Activated CD8-positive, alpha-beta T cell treated with anti-CD3 and anti-CD28 coated beads, Interleukin-2, amount 10 ng/mL, durations not matched to agents 7 days and 5 days (primary cell): Measurements from ENCODE around the gene ZNFX1. TPM values are rescaled to one million over a fixed set of nuclear protein-coding genes. Genes with fewer than 3 reads are reported as not detected.

Experiments
- ATAC-seq: fragments of 150-1000 bp; cut with Tn5 transposase; one replicate; pipeline ENCODE4 v1.10.0; 2021; ENCODE audit warnings: moderate library complexity
- CTCF ChIA-PET: fragments of 350-600 bp; sonication (Branson Sonifier 250); formaldehyde crosslinking; loops from one replicate; lab custom pipeline; 2021; ENCODE audit warnings: antibody characterized with exemption; lab: Charles Lee
- POLR2A ChIA-PET: fragments of 350-600 bp; sonication (Branson Sonifier 250); formaldehyde crosslinking; loops from one replicate; lab custom pipeline; 2021; ENCODE audit warnings: antibody characterized with exemption; lab: Charles Lee
- DNase-seq: peaks from one replicate; pipeline ENCODE4 v3.0.0-alpha.2; 2020
- H3K27ac Mint-ChIP-seq: one replicate; pipeline ENCODE4 v1.8.0; 2021; ENCODE audit warnings: mild to moderate bottlenecking, mixed read lengths
- H3K27me3 Mint-ChIP-seq: one replicate; pipeline ENCODE4 v1.8.0; 2021; ENCODE audit warnings: low read depth, mixed read lengths
- H3K36me3 Mint-ChIP-seq: one replicate; pipeline ENCODE4 v1.8.0; 2021; ENCODE audit warnings: low read depth, mixed read lengths
- H3K4me1 Mint-ChIP-seq: one replicate; pipeline ENCODE4 v1.8.0; 2021; ENCODE audit warnings: low read depth, mixed read lengths
- H3K4me3 Mint-ChIP-seq: one replicate; pipeline ENCODE4 v1.8.0; 2021; ENCODE audit warnings: mild to moderate bottlenecking, mixed read lengths
- H3K9me3 Mint-ChIP-seq: one replicate; pipeline ENCODE4 v1.8.0; 2022; ENCODE audit warnings: mixed read lengths; ENCODE audit not compliant: insufficient read depth
- total RNA-seq, 2 experiments: library from RNA; stranded (reverse); gene quantifications; one replicate each; pipeline ENCODE4 v1.2.3, GENCODE V29; 2021

The ZNFX1 gene
- total RNA-seq, 2 experiments from 2014 or later, result 52.7 to 54.2 TPM

DNA sequence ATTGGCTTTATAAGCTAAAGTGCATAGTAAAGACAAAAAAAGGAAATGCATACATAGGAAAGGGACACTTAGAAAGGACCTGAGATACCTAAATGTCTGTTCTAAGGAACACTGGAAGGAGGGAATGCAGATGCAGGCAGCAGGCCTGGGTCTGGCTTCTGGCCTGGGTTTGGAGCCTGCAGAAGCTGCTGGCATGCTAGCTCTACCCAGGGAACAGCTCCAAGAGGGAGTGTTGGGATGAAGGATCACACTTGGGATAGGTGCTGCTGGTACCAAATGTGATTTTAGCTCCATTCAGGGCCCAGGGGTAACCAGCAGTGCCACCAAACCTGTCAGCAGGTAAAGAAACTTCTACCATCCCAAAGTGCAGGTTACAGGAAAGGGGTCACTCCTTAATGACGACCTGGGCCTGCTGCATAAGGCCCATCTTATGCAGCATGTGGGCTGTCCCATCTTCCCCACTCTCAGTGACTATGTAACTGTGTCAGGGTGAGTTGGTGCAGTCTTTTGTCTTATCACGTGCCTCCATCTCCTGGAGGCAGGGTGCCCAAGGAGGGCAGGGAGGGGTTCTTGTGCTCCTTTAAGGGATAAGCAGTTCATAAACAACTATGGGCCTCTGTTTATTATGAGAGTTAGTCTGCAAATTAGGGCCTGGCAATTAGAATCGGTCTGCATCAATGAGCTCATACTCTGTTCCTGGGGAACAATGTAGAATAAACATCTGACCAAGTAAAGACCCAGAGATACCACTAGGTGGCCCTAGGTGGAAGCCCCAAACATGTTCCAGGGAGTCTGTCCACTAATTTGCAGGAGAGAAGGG lies 31.7 kb downstream of the ZNFX1 start:
- peaks cover 67% of the 10 kb centered on the region for H3K36me3 Mint-ChIP-seq
- no peaks in the 10 kb centered on the region for H3K4me1 Mint-ChIP-seq
- ChIA-PET POLR2A (no interaction called here), CTCF (interaction anchor here (0.6 to 2.8 kb wide), 20 partner anchors 8 to 234 kb away, joined by 3 to 19 read pairs (median 4); partner anchors contain the start of gene ZNFX1)
- peak overlapping the region; percentile 9 for H3K27ac Mint-ChIP-seq
- no peaks in the 10 kb centered on the region for H3K27me3 Mint-ChIP-seq
- DNase-seq, result peak; percentile 38
- H3K4me3 Mint-ChIP-seq, result no peak overlapping the region
- H3K9me3 Mint-ChIP-seq, result no peaks in the 10 kb centered on the region
- ATAC-seq, result peak; percentile 68

DNA sequence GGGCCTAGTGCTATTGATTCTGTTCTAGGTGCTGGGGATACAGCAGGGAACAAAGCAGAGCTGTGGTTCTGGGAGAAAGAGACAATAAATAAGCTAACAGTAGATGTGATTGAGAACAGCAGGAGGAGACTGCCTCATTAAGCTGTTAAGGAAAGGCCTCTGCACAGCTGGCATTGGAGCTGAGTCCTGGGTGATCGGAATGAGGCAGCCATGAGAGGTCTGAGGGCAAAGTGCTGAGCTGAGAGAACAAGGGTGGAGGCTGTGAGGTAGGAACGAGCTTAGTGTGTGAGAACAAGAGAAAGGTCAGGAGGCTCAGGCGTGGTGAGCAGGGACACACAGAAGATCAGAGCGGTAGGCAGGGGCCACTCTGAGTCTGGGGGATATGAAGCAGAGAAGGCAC lies 40.3 kb downstream of the ZNFX1 start:
- no peak for ATAC-seq
- no peaks in the 10 kb centered on the region for H3K9me3 Mint-ChIP-seq
- no peak overlapping the region for H3K4me3 Mint-ChIP-seq
- H3K27ac Mint-ChIP-seq, result peak overlapping the region; percentile 65
- H3K4me1 Mint-ChIP-seq, result no peaks in the 10 kb centered on the region
- no peaks in the 10 kb centered on the region for H3K27me3 Mint-ChIP-seq
- no peak for DNase-seq
- ChIA-PET POLR2A (interaction anchor here (0.7 kb wide), 1 partner anchor 36 kb away, joined by 3 read pairs; no protein-coding TSS in a partner anchor), CTCF (interaction anchor here (0.8 to 2.6 kb wide), 3 partner anchors 9 to 105 kb away, joined by 4 to 14 read pairs (median 6); no protein-coding TSS in a partner anchor)
- peaks cover 60% of the 10 kb centered on the region for H3K36me3 Mint-ChIP-seq

- peaks cover 52% of the 10 kb centered on the region for H3K36me3 Mint-ChIP-seq
- H3K27ac Mint-ChIP-seq, result no peak overlapping the region
- no peak for DNase-seq
- no peak for ATAC-seq
- ChIA-PET CTCF (interaction anchor here (2.6 kb wide), 1 partner anchor 10 kb away, joined by 14 read pairs; no protein-coding TSS in a partner anchor), POLR2A (no interaction called here)
- H3K4me3 Mint-ChIP-seq, result no peak overlapping the region
- no peaks in the 10 kb centered on the region for H3K9me3 Mint-ChIP-seq
- H3K4me1 Mint-ChIP-seq, result no peaks in the 10 kb centered on the region
- no peaks in the 10 kb centered on the region for H3K27me3 Mint-ChIP-seq
Measured at GRCh38 chr20:49236301-49236700, 41.6 kb downstream of the ZNFX1 start.

GRCh38 chr20:49234831-49235230 lies 43.0 kb downstream of the ZNFX1 start:
- no peak for DNase-seq
- ChIA-PET POLR2A (interaction anchor here (1.2 kb wide), 1 partner anchor 46 kb away, joined by 3 read pairs; no protein-coding TSS in a partner anchor), CTCF (interaction anchor here (2.9 kb wide), 1 partner anchor 18 kb away, joined by 8 read pairs; no protein-coding TSS in a partner anchor)
- no peak overlapping the region for H3K27ac Mint-ChIP-seq
- H3K4me3 Mint-ChIP-seq, result no peak overlapping the region
- no peaks in the 10 kb centered on the region for H3K27me3 Mint-ChIP-seq
- H3K9me3 Mint-ChIP-seq, result no peaks in the 10 kb centered on the region
- ATAC-seq, result no peak
- H3K36me3 Mint-ChIP-seq, result peaks cover 59% of the 10 kb centered on the region
- H3K4me1 Mint-ChIP-seq, result peaks cover 14% of the 10 kb centered on the region

GRCh38 chr20:49233226-49233625 lies 44.6 kb downstream of the ZNFX1 start:
- no peaks in the 10 kb centered on the region for H3K9me3 Mint-ChIP-seq
- no peak overlapping the region for H3K27ac Mint-ChIP-seq
- CTCF ChIA-PET, result interaction anchor here (2.9 kb wide), 1 partner anchor 16 kb away, joined by 8 read pairs; no protein-coding TSS in a partner anchor
- DNase-seq (no peak), ATAC-seq (no peak)
- H3K4me3 Mint-ChIP-seq, result no peak overlapping the region
- peaks cover 54% of the 10 kb centered on the region for H3K36me3 Mint-ChIP-seq
- POLR2A ChIA-PET, result no interaction called here
- peaks cover 14% of the 10 kb centered on the region for H3K4me1 Mint-ChIP-seq
- no peaks in the 10 kb centered on the region for H3K27me3 Mint-ChIP-seq

- ChIA-PET CTCF (interaction anchor here (0.7 to 4.2 kb wide), 2 partner anchors 15 kb away, joined by 3 to 18 read pairs; no protein-coding TSS in a partner anchor), POLR2A (no interaction called here)
- Mint-ChIP-seq H3K36me3 (peaks cover 53% of the 10 kb centered on the region), H3K27me3 (no peaks in the 10 kb centered on the region), H3K4me1 (peaks cover 14% of the 10 kb centered on the region), H3K9me3 (no peaks in the 10 kb centered on the region), H3K4me3 (no peak overlapping the region), H3K27ac (peak overlapping the region; percentile 52)
- DNase-seq, result no peak
- ATAC-seq, result no peak
Measured at GRCh38 chr20:49231471-49231870, 46.4 kb downstream of the ZNFX1 start.

- H3K4me1 Mint-ChIP-seq, result peaks cover 14% of the 10 kb centered on the region
- H3K27ac Mint-ChIP-seq, result no peak overlapping the region
- H3K36me3 Mint-ChIP-seq, result peaks cover 55% of the 10 kb centered on the region
- DNase-seq, result no peak
- H3K4me3 Mint-ChIP-seq, result no peak overlapping the region
- ChIA-PET POLR2A (no interaction called here), CTCF (interaction anchor here (0.7 to 4.2 kb wide), 2 partner anchors 14 to 15 kb away, joined by 3 to 18 read pairs; no protein-coding TSS in a partner anchor)
- no peak for ATAC-seq
- H3K9me3 Mint-ChIP-seq, result no peaks in the 10 kb centered on the region
- H3K27me3 Mint-ChIP-seq, result no peaks in the 10 kb centered on the region
Measured at GRCh38 chr20:49230561-49231133, 47.2 kb downstream of the ZNFX1 start.

- ChIA-PET CTCF (interaction anchor here (4.2 kb wide), 1 partner anchor 13 kb away, joined by 18 read pairs; no protein-coding TSS in a partner anchor), POLR2A (no interaction called here)
- H3K27me3 Mint-ChIP-seq, result no peaks in the 10 kb centered on the region
- H3K4me3 Mint-ChIP-seq, result no peak overlapping the region
- DNase-seq (no peak), ATAC-seq (no peak)
- H3K36me3 Mint-ChIP-seq, result peaks cover 58% of the 10 kb centered on the region
- no peaks in the 10 kb centered on the region for H3K9me3 Mint-ChIP-seq
- H3K4me1 Mint-ChIP-seq, result peaks cover 14% of the 10 kb centered on the region
- H3K27ac Mint-ChIP-seq, result no peak overlapping the region
Measured at GRCh38 chr20:49230021-49230420, 47.8 kb downstream of the ZNFX1 start.

DNA sequence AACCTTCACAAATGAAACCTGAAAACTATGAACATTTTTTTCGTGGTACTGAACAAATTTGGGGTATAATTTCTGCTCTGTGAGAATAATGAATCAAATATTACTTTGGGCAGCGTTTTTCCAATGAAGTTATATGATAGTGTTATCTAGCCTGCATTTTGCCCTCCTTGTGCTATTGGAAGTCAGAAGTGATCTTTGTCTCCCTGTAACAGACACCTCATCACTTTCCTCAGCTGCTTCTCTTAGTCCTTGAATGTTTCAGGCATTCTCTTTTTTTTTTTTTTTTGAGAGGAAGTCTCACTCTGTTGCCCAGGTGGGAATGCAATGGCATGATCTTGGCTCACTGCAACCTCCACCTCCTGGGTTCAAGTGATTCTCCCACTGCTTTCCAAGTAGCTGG lies 48.5 kb downstream of the ZNFX1 start:
- ATAC-seq (no peak), DNase-seq (no peak)
- Mint-ChIP-seq H3K4me3 (no peak overlapping the region), H3K36me3 (peaks cover 58% of the 10 kb centered on the region), H3K9me3 (no peaks in the 10 kb centered on the region), H3K27me3 (no peaks in the 10 kb centered on the region), H3K4me1 (peaks cover 14% of the 10 kb centered on the region), H3K27ac (no peak overlapping the region)
- ChIA-PET CTCF (interaction anchor here (4.2 kb wide), 1 partner anchor 13 kb away, joined by 18 read pairs; no protein-coding TSS in a partner anchor), POLR2A (no interaction called here)

DNA sequence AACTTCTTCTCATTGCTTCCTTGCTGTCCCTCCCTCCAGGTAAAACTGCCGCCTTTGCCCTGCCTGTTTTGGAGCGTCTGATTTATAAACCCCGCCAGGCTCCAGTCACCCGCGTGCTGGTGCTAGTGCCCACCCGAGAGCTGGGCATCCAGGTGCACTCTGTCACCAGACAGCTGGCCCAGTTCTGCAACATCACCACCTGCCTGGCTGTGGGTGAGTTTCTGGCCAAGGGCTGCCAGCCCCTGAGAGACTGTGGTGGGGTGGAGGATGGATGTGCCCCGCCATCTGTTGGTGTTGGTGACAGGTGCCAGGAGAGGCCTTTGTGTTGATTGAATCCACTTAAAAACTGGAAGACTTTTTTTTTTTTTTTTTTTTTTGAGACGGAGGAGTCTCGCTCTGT lies 49.2 kb downstream of the ZNFX1 start:
- no peaks in the 10 kb centered on the region for H3K27me3 Mint-ChIP-seq
- H3K9me3 Mint-ChIP-seq, result no peaks in the 10 kb centered on the region
- H3K27ac Mint-ChIP-seq, result peak overlapping the region; percentile 30
- ChIA-PET CTCF (interaction anchor here (4.2 kb wide), 1 partner anchor 12 kb away, joined by 18 read pairs; no protein-coding TSS in a partner anchor), POLR2A (no interaction called here)
- H3K4me3 Mint-ChIP-seq, result no peak overlapping the region
- no peak for DNase-seq
- H3K36me3 Mint-ChIP-seq, result peaks cover 59% of the 10 kb centered on the region
- peaks cover 14% of the 10 kb centered on the region for H3K4me1 Mint-ChIP-seq
- ATAC-seq, result no peak

DNA sequence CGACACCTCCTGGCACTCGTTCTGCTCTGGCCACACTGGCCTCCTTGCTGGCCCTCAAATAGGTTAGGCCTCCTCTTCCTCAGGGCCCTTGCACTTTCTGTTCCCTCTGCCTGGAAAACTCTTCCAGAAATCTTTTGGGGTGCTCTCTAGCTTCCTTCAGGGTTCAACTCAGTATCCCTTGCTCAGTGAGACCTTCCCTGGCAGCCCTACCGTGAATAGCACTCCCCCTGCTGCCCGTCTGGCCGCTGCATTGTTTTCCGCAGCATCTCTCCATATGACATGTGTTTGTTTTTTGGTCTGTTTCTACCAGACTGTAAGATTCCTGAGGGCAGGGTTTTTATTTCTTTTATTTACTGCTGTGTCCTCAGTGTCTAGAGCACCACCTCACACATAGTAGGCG lies 52.0 kb downstream of the ZNFX1 start:
- ChIA-PET POLR2A (no interaction called here), CTCF (no interaction called here)
- ATAC-seq (no peak), DNase-seq (no peak)
- no peaks in the 10 kb centered on the region for H3K9me3 Mint-ChIP-seq
- H3K4me1 Mint-ChIP-seq, result peaks cover 13% of the 10 kb centered on the region
- H3K27me3 Mint-ChIP-seq, result no peaks in the 10 kb centered on the region
- peaks cover 69% of the 10 kb centered on the region for H3K36me3 Mint-ChIP-seq
- H3K27ac Mint-ChIP-seq, result no peak overlapping the region
- H3K4me3 Mint-ChIP-seq, result no peak overlapping the region
